Amniotic stem cell (primary cell): Measurements from ENCODE around the gene CD8A.
"Not testable (repeated sequence)": the region's sequence is repeated elsewhere in the genome, so short reads cannot be mapped to it uniquely, and the experiment has no call there.

ENCODE experiments used
- DNase-seq: peaks from one replicate; lab custom pipeline; 2025; lab: John Stamatoyannopoulos, UW

The CD8A gene

GRCh38 chr2:86776532-86776931 lies 14.2 kb downstream of the CD8A start:
- DNase-seq, result no peak

DNA sequence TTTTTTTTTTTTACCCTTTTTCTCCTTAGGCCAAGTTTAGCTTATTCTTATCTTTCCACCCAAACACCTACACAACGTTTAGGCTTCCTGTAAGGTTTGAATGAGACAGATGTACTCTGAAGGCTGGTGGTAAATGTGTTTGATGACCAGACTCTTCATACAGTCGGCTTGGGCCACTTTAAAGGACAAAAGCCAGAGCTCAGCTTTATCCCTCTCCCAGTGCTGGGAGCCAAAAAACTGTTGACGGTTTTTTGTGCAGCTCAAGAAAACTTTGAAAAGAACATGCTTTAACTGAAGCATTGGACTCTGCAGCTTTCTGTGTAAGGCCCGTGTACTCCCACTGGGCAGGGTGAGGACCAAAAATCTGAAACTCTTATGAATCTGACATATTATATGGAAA lies 15.4 kb downstream of the CD8A start:
- DNase-seq, result no peak

DNA sequence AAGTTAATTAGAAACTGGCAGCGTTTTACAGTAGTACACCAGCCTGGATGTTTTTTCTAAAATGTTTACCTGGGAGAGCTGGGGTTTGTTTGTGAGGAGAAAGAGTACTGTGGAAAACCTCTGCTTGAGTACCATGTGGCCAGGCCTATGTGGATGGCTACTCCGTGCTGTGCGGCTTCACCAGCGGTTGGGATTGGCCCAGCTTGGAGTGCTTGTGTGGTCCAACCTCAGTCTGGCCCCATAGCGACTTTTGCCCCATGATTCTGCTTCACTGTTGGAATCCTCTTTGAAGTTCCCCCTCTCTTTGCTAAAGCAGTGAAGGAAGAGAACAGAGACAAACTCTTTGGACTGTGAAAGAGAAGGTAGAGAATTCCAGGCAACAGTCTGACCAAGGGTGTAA lies 15.9 kb downstream of the CD8A start:
- DNase-seq, result no peak

GRCh38 chr2:86772611-86773010 lies 18.1 kb downstream of the CD8A start:
- DNase-seq, result no peak

GRCh38 chr2:86770816-86771301 lies 19.9 kb downstream of the CD8A start:
- DNase-seq, result no peak

DNA sequence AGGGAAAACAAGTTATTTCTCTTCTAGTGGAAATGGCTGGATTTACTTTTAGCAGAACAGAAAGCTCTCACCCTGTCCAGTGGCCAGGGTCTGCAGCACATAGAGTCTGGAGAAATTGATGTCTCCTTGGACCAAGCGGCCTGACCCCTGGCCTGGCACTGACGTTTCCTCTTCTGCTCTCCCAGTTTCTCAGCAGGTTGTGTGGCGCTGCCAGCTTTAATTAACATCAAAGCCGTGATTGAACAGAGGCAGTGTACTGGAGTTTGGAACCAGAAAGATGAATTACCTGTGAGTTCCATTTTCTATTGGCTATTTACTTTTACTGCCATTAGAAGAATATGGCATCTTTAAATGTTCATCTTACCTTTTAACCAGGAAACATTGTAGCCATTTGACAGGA lies 20.9 kb downstream of the CD8A start:
- DNase-seq, result no peak

GRCh38 chr2:86768189-86768949 lies 22.3 kb downstream of the CD8A start:
- DNase-seq, result no peak

GRCh38 chr2:86765310-86765695 lies 25.4 kb downstream of the CD8A start:
- DNase-seq, result no peak

DNA sequence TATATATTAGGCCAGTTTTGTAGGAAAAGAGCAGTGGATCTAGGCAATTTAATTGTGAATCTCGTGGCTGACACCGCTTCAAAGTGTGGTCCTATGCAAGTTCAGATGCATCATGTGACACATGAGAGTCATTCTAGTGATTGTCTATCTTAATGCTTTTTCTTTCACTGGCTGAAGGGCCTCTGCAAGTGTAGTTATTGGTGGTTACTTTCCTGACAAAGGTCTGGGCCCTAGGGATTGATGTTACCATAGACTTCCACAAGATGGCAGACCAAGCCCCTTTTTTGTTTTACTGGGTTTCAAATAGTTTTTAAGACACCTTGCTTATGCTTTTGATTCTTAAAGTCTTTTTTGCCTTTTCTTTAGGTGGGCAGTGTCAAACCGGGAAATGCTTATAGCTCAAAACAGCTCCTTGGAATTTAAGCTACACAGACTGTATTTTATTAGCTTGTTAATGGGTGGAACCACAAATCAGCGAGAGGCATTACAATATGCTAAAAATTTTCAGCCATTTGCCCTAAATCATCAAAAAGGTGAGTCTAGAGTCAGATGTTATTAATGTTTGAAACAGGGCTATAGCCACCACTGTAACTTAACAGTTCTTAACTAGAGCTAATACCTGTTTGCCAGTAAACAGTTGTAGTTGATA lies 25.9 kb downstream of the CD8A start:
- DNase-seq, result no peak

- no peak for DNase-seq
These were observed 30.3 kb downstream of the CD8A start for GRCh38 chr2:86760371-86760770.

GRCh38 chr2:86758405-86758804 lies 32.3 kb downstream of the CD8A start:
- no peak for DNase-seq

- no peak for DNase-seq
These were observed 37.1 kb downstream of the CD8A start for GRCh38 chr2:86753606-86754005.

DNA sequence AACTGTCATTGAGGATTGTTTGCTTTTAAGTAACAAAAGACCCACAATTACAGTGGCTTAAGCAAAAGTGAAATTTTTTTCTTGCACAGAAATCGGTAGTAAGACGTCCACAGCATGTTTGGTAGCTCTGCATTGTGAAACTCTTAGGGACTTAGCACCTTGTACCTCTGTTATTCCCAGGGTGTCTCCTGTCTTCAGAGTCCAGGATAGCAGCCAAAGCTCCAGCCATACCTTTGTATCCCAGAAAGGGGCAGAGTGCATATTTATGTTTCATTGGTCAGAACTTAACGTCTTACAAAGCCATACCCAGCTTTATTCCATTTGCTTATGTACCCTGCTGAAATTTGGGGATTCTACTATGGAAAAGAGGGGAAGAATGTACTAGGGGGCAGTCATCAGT lies 37.8 kb downstream of the CD8A start:
- DNase-seq, result no peak

DNA sequence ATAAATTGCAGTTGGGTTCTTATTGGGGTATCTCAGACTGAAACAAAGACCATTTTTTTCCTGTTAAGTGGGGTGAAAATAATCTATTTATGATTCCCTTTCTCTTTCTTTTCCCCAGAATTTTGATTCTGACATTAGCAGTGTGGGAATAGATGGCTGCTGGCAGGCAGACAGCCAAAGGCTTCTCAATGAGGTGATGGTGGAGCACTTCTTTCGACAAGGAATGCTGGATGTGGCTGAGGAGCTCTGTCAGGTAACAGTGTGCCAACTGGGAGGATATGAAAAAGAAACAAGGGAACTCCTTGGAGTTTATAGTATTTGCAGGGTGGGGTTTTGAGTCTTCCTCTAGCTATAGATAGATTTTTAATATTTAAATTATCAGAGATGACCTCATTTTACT lies 38.9 kb downstream of the CD8A start:
- DNase-seq, result no peak

DNA sequence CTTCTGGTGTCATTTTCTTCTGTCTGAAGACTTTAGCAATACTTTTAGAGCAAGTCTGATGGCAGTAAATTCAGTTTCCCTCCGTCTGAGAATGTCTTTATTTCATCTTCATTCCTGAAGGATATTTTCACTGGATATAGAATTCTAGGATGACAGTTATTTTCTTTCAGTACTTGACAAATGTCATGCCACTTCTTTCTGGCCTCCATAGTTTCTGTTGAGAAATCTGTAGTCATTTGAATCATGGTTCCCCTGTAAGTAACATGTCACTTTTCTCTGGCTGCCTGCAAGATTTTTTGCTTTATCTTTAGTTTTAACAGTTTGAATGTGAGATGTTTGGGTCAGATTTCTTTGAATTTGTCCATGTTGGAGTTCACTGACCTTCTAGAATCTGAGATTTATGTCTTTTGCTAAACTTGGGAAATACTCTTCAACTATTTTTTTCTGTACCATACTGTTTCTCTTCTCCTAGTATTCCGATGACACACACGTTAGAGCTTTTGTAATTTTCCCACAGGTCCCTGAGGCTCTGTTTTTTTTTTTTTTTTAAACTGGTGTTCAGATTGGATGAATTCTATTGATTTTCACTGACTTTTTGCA lies 40.4 kb downstream of the CD8A start:
- no peak for DNase-seq

- peak; percentile 52 for DNase-seq
These were observed 42.7 kb downstream of the CD8A start for GRCh38 chr2:86747711-86748639.

DNA sequence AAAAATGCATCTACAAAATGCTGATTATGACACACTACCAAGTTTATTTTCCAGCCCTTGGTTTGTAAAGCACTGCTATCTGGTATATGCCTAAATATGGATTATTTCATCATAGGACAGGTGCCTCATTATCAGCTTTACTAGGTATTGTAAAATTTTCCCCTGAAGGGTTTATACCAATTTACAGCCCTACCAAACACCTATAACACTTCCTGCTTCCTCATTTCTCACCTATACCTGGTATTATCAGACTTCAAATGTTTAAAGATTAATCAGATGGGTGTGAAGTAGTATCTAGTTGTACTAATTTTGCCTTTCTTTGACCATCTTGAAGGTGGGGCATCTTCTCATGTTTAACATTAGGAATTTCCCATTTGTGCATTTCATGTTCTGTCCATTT lies 43.8 kb downstream of the CD8A start:
- DNase-seq, result no peak

- no peak for DNase-seq
These were observed 46.6 kb downstream of the CD8A start for GRCh38 chr2:86744152-86744551.

- DNase-seq, result not testable (repeated sequence)
These were observed 48.7 kb downstream of the CD8A start for GRCh38 chr2:86741889-86742498.

DNA sequence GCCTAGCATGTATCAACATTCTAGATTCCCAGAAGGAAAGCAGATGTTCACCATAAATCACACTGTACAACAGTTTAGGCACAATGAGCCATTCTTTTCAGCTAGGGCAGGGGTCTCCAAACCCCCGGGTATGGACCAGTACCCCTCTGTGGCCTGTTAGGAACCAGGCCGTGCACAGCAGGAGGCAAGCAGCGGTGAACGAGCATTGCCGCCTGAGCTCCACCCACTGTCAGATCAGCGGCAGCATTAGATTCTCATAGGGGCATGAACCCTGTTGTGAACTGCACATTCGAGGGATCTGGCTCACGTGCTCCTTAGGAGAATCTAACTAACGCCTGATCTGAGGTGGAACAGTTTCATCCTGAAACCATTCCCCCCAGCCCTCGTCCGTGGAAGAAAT lies 50.8 kb downstream of the CD8A start:
- DNase-seq, result not testable (repeated sequence)

DNA sequence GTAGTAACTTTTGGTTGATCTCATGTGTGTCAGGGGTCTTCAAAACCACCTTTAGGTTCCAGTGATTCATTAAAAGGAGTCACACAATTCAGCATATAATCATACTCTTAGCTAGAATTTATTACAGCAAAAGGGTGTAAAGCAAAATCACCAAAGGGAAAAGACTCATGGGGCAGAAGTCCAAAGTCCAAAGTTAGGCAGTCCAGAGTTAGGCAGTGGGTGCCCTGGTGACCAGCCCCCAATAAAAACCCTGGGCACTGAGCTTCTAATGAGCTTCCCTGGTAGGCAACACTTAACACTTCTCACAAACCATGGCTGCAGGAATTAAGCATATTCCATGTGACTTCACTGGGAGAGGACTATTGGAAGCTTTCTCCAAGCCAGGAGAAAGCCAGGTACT lies 51.2 kb downstream of the CD8A start:
- DNase-seq, result not testable (repeated sequence)

DNA sequence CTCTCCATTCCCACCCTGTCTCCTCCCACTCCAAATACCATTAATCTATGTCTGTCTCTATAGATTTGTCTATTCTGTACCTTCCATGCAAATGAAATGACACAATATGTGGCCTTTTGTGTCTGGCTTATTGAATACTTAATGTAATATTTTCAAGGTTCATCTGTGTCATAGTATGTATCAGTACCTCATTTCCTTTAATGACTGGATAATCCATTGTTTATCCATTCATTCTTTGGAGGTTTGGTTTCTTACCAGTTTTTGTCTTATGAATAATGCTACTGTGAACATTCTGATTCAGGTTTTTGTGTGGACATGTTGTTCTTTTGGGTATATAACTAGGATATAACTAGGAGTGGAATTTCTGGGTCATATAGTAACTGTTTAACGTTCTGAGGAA lies 55.8 kb downstream of the CD8A start:
- DNase-seq, result not testable (repeated sequence)
